Astrocyte (in vitro differentiated cells and primary cell): ENCODE results near the gene ADD1.
"Not testable (repeated sequence)": the region's sequence is repeated elsewhere in the genome, so short reads cannot be mapped to it uniquely, and the experiment has no call there.

ENCODE experiments used
- CTCF ChIP-seq: IDR thresholded peaks from 2 replicates; pipeline ENCODE4 v1.5.1; 2011; ENCODE audit warnings: low read depth, mild to moderate bottlenecking, inconsistent platforms, low read length, moderate library complexity; ENCODE audit not compliant: insufficient read depth
- EZH2 ChIP-seq: IDR thresholded peaks from 2 replicates; pipeline ENCODE4 v1.6.1; 2012; ENCODE audit warnings: mild to moderate bottlenecking, low read length, inconsistent platforms; ENCODE audit not compliant: insufficient read depth

DNA sequence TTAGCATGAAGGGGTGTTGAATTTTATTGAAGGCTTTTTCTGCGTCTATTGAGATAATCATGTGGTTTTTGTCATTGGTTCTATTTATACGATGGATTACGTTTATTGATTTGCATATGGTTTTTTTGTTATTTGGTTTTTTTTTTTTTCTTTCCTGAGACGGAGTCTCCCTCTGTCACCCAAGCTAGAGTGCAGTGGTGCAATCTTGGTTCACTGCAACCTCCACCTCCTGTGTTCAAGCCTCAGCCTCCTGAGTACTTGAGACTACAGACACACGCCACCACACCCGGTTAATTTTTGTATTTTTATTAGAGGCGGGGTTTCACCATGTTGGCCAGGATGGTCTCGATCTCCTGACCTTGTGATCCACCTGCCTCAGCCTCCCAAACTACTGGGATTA lies 75.1 kb downstream of the ADD1 start:
- TF ChIP-seq EZH2, CTCF: not testable (repeated sequence)
